HG03280 (cell line): ENCODE measurements around the gene ADARB2.

ENCODE experiments used
- ATAC-seq: cut with Tn5 transposase; IDR thresholded peaks from one replicate; pipeline ENCODE4 v1.9.1; 2021; ENCODE audit warnings: mild to moderate bottlenecking, moderate library complexity; ENCODE audit not compliant: unreplicated experiment

Gene ADARB2

GRCh38 chr10:1301143-1301542 is 436.2 kb downstream of the ADARB2 start:
- ATAC-seq = no peak

DNA sequence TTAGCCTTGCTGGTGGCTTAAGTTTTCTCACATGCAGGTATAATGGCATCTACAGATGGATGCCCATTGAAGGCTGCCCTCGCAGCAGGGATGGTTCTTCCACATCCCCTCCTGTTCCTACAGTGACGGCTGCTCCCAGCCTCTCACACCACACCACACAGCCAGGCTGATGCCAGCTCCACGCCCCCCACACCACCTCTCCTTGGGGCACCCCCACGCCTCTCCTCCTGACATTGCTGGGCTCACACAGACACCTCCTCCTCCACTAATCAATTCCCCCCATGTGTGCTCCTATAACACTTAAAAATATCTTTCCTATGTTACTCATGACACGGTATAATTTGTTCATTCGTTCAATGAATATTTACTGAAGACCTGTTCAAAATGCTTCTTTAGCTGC is 437.1 kb downstream of the ADARB2 start:
- ATAC-seq = no peak

GRCh38 chr10:1299041-1299726 is 438.1 kb downstream of the ADARB2 start:
- no peak for ATAC-seq

DNA sequence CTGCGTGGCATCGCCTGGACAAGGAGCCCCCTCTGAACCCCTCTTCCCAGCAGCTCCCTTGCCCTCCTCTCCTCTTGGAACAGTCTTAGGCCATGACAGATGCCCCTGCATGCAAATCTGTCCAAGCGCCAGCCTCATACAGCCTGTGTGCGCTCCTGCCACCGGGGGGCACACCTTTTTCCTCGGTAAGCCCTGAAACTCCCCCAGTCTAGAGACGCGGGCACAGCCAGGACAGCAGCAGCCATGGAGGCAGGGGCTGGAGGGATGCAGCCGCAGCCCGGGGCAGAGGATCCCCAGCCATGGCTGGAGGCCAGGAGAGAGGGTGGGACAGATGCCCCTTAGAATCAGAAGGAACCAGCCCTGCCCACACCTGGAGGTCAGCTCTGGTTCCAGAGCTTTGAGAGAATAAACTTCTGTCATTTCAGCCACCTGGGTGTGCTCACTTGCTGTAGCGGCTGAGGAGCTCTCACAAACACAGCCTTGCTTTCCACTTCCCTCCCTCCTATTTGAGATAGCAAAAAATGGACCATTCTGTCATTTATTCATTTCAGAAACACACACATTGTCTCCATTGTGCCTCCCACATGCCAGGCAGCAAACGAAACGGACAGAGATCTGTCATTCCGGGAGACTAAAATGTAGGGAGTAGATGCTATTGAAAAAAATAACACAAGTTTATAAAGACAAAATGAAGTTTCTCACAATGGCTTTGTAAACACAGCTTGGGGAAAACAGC is 439.6 kb downstream of the ADARB2 start:
- no peak for ATAC-seq

- ATAC-seq = no peak
Observed at GRCh38 chr10:1295756-1296480, 441.4 kb downstream of the ADARB2 start.

- ATAC-seq = no peak
Observed at GRCh38 chr10:1294748-1295147, 442.6 kb downstream of the ADARB2 start.

DNA sequence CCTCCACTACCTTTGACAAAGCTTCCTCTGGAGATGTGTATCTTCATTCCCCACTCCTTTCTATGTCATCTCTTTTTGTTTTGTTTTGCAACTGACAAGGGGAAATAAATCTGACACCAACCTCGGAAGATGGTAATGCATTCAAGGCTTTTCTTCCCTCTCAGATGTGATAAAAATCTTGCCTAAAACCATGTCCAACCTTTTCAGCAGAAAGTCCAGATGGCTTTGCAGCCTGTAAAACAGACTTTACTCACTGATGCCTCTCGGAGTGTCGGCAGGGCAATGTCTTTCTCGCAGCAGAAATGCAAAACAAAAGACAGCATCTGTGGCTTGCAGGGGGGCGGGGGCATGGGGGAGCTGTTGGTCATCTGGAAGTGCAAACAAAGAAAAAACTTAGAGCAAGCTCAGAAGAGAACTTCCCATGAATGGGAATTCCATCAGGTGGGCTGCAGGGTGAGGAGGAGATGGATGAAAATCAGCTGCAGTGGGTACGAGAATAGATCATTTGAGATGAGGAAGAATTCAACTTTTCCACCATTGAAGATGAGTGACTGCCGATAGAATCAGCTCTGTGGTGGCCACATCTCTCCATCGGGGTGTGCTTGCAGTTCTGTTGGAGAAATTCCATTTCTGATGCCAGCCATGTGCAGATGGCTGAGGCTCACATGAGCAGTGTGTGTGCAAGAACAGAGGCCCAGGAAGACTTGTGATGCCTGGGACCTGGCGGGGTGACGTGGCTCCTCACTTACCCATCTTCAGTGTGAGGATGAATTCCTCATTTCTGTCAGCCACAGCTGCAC is 443.5 kb downstream of the ADARB2 start:
- no peak for ATAC-seq

GRCh38 chr10:1293157-1293556 is 444.2 kb downstream of the ADARB2 start:
- no peak for ATAC-seq

- ATAC-seq = no peak
Observed at GRCh38 chr10:1292611-1293031, 444.7 kb downstream of the ADARB2 start.

DNA sequence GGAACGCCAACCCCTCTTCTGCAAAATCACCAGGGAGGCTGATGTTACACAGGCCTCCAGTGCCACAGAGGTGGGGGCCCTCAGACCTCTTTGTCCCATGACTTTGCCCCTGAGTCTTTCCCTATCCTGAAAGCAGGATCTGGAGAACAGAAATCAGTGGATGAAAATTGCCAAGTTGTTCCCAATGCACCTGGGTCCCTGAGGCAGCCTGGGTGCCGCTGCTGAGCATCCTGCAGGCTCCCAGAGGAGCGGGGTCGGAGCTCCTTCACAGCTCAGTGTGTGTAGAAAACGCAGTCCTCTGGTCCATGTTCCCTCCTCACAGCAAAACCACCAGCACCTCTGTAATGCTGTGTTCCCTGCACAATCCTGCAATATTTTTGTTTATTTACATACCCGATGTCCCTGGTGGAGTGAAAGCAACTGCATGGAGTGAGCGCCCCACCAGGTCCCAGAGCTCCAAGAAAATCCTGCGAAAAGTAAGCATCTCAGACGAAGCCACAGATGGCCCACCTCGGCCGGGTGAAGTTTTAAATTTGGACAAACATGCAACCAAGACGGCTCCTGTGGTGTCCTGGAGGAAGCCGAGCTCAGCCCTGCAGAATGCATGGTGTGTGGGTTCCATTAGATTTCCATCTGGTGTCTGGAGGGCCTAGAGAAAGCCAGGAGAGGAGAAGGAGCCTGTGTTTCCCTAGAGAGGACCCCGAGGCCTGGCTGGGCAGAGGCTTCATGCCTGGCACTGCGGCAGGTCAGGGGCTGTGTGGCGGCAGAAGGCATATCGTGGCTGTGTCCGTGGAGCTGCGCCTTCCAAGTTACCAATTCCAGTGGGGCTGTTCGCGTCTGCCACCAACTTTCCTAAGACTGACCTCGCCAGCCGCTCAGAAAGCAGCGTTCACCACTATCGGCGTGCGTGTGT is 445.9 kb downstream of the ADARB2 start:
- ATAC-seq = no peak

GRCh38 chr10:1290071-1290471 is 447.3 kb downstream of the ADARB2 start:
- ATAC-seq = no peak

DNA sequence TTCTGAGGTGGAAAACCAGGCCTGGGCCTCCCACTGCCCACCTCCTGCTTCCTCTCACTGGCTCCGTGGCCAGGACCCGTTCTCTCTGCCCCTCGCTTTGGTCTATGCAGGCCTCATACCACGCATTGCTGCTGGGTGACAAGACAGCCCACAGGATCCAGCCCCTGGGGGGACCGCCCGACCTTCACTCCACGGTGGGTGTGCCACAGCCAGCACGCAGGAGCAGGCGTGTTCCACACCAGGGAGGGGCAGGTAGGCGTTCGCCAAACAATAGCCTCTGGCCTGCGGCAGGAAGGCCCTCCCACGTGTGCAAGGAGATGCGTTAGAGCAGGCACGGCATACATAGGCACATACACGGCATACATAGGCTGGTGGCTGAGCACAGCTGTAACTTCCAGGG is 447.7 kb downstream of the ADARB2 start:
- no peak for ATAC-seq

GRCh38 chr10:1287971-1288401 is 449.3 kb downstream of the ADARB2 start:
- no peak for ATAC-seq

GRCh38 chr10:1287487-1287886 is 449.8 kb downstream of the ADARB2 start:
- ATAC-seq = no peak

- ATAC-seq = no peak
Observed at GRCh38 chr10:1284076-1284475, 453.2 kb downstream of the ADARB2 start.

DNA sequence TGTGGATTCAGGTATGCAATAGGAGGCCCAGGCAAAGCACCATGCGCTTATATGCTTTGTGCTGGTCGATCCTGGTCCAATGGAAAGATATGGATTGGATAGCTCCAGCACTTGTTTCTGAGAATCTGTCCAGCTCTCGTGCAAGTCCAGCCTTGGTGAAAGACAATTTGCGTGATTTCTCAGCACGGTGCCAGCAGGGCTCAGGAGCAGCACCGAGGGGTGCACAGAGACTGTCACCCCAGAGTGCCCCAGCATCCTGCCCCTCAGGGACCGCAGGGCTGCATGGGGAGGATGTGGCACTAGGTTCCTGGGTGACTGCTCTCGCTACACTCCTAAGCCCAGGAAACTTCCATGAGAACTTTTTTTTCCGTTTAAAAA is 455.9 kb downstream of the ADARB2 start:
- ATAC-seq = no peak

DNA sequence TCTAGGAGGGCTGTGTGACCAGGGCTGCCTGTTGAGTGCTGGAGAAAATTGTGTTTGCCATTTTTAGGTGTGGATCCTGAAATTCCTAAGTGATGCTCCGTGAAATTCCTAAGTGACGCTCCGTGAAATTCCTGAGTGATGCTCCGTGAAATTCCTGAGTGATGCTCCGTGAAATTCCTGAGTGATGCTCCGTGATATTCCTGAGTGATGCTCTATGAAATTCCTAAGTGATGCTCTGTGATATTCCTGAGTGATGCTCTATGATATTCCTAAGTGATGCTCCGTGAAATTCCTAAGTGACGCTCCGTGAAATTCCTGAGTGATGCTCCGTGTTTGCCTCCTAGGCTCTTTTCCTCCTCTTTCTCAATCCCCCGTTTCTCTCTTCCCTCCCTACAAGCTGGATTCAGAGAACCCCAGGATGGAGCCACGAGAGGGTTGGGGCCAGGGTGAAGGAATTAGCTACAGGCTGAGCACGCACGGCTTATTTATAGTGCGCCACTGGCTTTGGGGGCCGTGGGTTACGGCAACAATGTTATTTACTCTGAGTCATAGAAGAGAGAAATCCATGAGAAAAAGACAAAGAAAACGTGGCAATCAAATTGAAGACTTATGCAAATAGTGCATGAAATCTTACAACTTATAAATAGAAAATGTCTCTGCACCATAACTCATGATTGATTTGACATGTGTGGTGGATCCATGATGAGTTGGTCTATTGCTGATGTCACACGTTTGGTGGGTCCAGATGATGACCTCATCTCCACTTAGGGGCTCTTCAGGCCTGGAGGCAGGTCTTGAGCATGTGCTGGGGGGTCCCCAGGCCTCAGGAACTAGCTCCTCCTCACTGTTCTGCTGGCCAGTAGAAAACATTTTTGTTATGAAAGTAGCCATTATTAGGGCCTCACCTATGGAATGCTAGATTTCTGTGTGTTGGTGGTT is 456.6 kb downstream of the ADARB2 start:
- no peak for ATAC-seq

GRCh38 chr10:1278306-1278705 is 459.0 kb downstream of the ADARB2 start:
- ATAC-seq = no peak
